ENCODE results near the gene ABLIM1.

- TF ChIP-seq CTCF (IDR thresholded peaks at IDR 0.05 in 8 of 11, conservative IDR thresholded peaks at IDR 0.05 in 3 of 11), result no peak
- no peak for TF ChIP-seq POLR2A (IDR thresholded peaks at IDR 0.05)
Measured at GRCh38 chr10:114623155-114623554, 34.9 kb downstream of the ABLIM1 start.
